Epithelial cell of prostate (primary cell): ENCODE data around the gene SBK2.
"Not testable (repeated sequence)": the region's sequence is repeated elsewhere in the genome, so short reads cannot be mapped to it uniquely, and the experiment has no call there.

Experiments
- DNase-seq: peaks from one replicate; pipeline ENCODE4 v3.0.0-alpha.2; 2011; ENCODE audit warnings: low read depth, low spot score
- H3K27ac ChIP-seq: fragments of 450-650 bp; 2 replicates; pipeline ENCODE4 v1.5.1; 2017; ENCODE audit warnings: mild to moderate bottlenecking

SBK2 gene, protein sequence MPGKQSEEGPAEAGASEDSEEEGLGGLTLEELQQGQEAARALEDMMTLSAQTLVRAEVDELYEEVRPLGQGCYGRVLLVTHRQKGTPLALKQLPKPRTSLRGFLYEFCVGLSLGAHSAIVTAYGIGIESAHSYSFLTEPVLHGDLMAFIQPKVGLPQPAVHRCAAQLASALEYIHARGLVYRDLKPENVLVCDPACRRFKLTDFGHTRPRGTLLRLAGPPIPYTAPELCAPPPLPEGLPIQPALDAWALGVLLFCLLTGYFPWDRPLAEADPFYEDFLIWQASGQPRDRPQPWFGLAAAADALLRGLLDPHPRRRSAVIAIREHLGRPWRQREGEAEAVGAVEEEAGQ

DNA sequence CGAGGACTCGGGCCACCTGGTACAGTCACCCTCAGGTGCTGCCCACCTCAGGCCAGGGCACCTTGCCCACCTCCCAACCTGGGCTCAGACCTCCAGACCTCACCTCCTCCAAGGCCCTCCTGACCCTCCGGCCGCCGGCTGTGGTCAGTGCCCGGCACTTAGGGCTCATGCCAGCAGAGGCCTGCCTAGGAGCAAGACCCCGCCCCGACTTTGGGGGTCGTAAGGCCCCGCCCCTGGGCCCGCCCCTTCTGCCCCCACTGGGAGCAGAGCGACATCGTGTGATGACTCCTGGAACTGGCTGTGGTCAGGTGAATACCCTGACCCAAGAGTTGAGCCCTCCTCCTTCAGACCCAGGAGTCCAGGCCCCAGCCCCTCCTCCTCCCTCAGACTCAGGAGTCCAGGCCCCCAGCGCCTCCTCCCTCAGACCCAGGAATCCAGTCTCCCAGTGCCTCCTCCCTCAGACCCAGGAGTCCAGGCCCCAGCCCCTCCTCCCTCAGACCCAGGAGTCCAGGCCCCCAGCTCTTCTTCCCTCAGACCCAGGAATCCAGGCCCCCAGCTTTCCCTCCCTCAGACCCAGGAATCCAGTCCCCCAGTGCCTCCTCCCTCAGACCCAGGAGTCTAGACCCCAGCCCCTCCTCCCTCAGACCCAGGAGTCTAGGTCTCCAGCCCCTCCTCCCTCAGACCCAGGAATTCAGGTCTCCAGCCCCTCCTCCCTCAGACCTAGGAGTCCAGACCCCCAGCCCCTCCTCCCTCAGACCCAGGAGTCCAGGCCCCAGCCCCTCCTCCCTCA lies at the start of gene SBK2:
Gene SBK2 (minus strand): TSS at position 183 of the 790 bp plus-strand sequence. CDS start 839 bp downstream, outside the sequence.
- DNase-seq = no peak
- no peak within 1 kb of the TSS for H3K27ac ChIP-seq

DNA sequence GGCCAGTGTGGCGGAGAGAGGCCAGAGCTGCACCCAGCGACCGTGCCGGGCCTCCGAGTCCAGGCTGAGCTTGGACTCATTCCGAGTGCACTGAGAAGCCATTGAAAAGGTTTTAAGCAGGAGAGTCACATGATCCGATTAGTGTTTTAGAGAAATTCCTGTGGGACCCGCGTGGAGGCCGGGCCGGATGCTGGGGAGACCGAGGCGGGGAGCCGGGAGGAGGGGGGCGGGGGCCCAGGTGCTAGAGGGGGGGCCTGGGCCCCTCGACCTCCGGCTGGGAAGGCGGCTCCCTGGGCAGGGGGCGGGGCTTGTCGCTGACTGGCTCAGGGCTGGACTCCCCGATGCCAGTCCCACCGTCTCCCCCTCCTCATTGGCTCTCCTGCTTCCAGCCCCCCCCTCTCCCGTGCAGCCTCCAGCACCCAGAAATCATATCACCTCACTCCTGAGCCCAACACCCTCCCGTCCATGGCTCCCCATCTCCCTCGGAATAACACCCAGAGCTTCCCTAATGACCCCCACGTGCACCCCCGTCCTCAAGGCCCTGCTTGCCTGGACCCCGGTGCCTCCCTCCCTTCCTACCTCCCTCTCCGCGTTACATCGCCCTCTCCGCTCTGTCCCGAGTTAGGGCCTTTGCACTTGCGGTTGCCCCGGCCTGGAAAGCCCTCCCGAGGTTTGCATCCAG lies 48.9 kb upstream of the SBK2 start:
- no peak for DNase-seq
- no peak overlapping the region for H3K27ac ChIP-seq

GRCh38 chr19:55584871-55585270 lies 47.9 kb upstream of the SBK2 start:
- DNase-seq = no peak
- no peak overlapping the region for H3K27ac ChIP-seq

DNA sequence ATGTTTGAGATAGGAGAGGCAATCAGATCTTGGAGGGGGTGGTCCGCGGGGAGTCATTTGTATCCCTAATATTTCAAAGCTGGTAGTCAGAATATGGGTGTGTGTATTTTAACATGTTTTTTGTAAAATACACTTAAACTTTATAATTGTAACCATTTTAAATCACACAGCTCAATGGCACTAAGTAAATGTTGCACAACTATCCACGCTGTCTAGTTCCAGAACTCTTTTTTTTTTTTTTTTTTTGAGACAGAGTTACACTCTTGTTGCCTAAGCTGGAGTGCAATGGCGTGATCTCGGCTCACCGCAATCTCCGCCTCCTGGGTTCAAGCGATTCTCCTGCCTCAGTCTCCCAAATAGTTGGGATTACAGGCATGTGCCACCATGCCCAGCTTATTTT lies 47.0 kb upstream of the SBK2 start:
- not testable (repeated sequence) for H3K27ac ChIP-seq, DNase-seq

DNA sequence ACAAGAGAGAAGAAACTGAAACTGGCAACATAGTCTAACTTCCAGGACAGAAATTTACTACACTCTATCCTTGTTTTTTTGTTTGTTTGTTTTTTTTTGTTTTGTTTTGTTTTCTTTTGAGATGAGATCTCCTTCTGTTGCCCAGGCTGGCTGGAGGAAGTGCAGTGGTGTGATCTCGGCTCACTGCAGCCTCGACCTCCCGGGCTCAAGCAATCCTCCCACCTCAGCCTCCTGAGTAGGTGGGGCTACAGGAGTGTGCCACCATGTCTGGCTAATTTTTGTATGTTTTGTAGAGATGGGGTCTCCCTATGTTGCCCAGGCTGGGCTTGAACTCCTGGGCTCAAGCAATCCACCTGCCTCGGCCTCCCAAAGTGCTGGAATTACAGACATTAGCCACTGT lies 45.4 kb upstream of the SBK2 start:
- not testable (repeated sequence) for H3K27ac ChIP-seq, DNase-seq

GRCh38 chr19:55581823-55582223 lies 44.9 kb upstream of the SBK2 start:
- no peak overlapping the region for H3K27ac ChIP-seq
- no peak for DNase-seq

DNA sequence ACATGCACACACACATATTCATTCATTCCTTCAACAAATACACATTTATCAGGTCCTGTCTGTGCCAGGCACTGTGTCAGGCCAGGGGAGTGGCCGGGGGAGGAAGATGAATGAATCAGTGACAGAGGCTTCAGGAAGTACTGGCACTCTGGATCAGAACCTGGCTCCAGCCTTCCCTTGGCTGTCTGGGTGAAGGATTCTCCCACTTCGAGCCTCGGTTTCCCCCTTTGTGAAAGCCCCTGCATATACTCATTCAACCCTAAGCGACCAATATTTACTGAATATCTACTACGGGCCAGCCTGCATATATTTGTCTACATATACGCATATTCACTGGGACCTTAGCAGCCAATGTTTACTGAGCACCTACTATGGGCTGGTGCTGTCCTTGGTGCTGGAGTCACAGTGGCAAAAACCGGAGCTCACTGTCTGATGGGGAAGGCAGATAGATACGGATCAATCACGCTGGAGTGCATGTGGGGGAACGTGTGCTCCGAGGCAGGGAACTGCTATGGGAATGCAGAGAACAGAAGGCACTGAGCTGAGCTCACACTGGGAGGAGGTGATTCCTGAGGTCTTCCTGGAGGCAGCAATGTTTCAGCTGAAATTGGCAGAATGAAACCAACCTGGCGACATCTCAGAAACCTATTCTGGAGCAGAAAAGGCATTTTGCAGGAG lies 44.4 kb upstream of the SBK2 start:
- H3K27ac ChIP-seq = peak overlapping the region; percentile 66
- DNase-seq = no peak

GRCh38 chr19:55580628-55581144 lies 43.8 kb upstream of the SBK2 start, which contains the start of gene ZNF579:
ZNF579 (minus strand) TSS chr19:55580848; CDS start chr19:55579639, 1,209 bp downstream.
- H3K27ac ChIP-seq = peak within 1 kb of the TSS; percentile 66
- DNase-seq = peak; percentile 36

GRCh38 chr19:55579766-55580621 lies 43.1 kb upstream of the SBK2 start:
- H3K27ac ChIP-seq = peak overlapping the region; percentile 66
- DNase-seq = no peak

- DNase-seq = no peak
- no peak overlapping the region for H3K27ac ChIP-seq
These were observed 42.1 kb upstream of the SBK2 start for GRCh38 chr19:55578761-55579747.

DNA sequence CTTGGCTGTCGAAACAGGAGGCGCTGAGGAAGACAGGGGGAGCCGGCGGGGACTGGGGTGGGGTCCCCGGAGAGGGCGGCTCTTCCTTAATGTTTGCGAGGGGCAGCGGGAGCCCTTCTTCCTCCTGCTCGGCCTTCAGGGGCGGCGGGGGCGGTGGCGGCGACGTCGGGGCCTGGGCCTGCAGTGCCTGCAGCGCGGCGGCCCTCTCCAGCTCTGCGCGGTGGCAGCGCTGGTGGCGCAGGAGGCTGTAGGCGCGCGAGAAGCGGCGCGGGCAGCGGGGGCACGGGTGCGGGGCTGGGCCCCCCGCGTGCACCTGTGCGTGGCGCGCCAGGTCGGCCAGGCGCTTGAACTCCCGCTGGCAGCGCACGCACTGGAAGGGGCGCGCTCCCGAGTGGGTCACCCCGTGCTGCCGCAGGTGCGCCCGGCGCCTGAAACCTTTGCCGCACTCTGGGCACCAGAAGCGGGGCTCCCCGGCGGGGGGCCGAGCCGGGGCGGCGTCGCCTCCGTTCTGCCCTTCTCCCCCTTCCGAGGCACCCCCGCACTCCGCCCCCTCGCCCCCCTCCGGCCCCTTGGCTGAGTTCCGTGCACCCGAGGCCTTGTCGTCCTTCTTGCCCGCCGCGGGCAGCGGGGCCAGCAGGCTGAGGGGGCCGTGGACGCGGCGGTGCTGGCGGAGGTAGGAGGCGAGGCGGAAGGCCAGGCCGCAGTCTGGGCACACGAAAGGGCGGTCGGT lies 41.3 kb upstream of the SBK2 start:
- DNase-seq = no peak
- no peak overlapping the region for H3K27ac ChIP-seq

DNA sequence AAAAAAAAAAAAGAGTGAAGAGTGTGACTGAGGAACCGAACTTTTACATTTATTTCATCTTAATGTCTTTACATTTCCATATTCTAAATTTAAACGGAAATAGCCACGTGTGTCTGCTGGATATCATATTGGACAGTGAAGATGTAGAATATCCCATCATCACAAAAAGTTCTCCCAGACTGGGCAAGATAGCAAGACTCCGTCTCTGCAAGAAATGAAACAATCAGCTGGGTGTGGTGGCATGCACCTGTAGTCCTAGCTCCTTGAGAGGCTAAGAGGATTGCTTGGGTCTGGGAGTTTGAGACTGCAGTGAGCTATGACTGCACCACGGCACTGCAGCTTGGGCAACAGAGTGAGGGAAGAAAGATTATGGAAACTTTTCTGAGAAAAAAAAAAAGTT lies 39.8 kb upstream of the SBK2 start:
- H3K27ac ChIP-seq = no peak overlapping the region
- no peak for DNase-seq

- H3K27ac ChIP-seq, DNase-seq: not testable (repeated sequence)
These were observed 37.0 kb upstream of the SBK2 start for GRCh38 chr19:55573929-55574328.

- not testable (repeated sequence) for H3K27ac ChIP-seq, DNase-seq
These were observed 32.5 kb upstream of the SBK2 start for GRCh38 chr19:55569477-55569876.

- no peak for DNase-seq
- no peak overlapping the region for H3K27ac ChIP-seq
These were observed 30.9 kb upstream of the SBK2 start for GRCh38 chr19:55567708-55568328.

DNA sequence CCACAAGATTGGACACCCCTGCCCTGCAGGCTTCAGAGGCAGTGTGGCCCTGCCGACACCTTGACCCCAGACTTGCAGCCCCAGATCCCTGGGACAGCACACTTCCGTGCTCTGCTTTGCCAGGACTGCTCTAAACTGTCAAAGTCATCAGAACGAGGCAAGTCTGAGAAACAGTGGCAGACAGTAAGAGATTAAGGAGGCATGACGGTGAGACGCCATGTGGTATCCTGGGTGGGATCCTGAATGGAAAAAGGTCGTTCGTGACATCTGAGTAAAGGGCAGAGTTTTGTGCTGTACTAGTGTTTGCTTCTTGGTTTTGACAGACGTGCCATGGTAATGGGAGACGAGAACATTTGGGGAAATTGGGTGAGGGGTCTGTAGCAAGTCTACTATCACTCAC lies 29.9 kb upstream of the SBK2 start:
- no peak overlapping the region for H3K27ac ChIP-seq
- no peak for DNase-seq

- no peak overlapping the region for H3K27ac ChIP-seq
- DNase-seq = no peak
These were observed 26.3 kb upstream of the SBK2 start for GRCh38 chr19:55563261-55563690.
